SJSA1 (cell line): ENCODE data around the gene ZNF365. TPM values are rescaled to one million over a fixed set of nuclear protein-coding genes. Genes with fewer than 3 reads are reported as not detected.
"Not testable (repeated sequence)": the region's sequence is repeated elsewhere in the genome, so short reads cannot be mapped to it uniquely, and the experiment has no call there.

ENCODE experiments used
- DNase-seq, 2 experiments: peaks; one replicate each; pipeline ENCODE4 v3.0.0-alpha.2; 2015 to 2020; ENCODE audit warnings: low spot score in 2 of 2, low read depth in 1 of 2
- H3K27ac ChIP-seq: fragments of 250-450 bp; sonication (Bioruptor Pico); 2 replicates; pipeline ENCODE4 v1.5.1; 2020; ENCODE audit warnings: mild to moderate bottlenecking, moderate library complexity
- H3K27me3 ChIP-seq: fragments of 250-450 bp; sonication (Bioruptor Pico); replicated peaks from 2 replicates; pipeline ENCODE4 v1.5.1; 2020; ENCODE audit warnings: mild to moderate bottlenecking, moderate library complexity
- H3K36me3 ChIP-seq: fragments of 250-450 bp; sonication (Bioruptor Pico); 2 replicates; pipeline ENCODE4 v1.5.1; 2020; ENCODE audit warnings: mild to moderate bottlenecking
- H3K4me1 ChIP-seq: fragments of 250-450 bp; sonication (Bioruptor Pico); replicated peaks from 2 replicates; pipeline ENCODE4 v1.6.1; 2021; ENCODE audit warnings: mild to moderate bottlenecking
- H3K4me3 ChIP-seq: fragments of 250-450 bp; sonication (Bioruptor Pico); 2 replicates; pipeline ENCODE4 v1.5.1; 2020; ENCODE audit warnings: mild to moderate bottlenecking
- H3K9me3 ChIP-seq: fragments of 250-450 bp; sonication (Bioruptor Pico); replicated peaks from 2 replicates; pipeline ENCODE4 v1.5.1; 2020; ENCODE audit warnings: mild to moderate bottlenecking
- total RNA-seq: library from RNA; depleted of rRNA; stranded (reverse); fragments of >200 nt; shearing (Covaris generic); gene quantifications from 2 replicates; pipeline ENCODE4 v1.2.3, GENCODE V29; 2014

ZNF365 gene
- total RNA-seq, 1 experiment from 2014 or later, result 1.4 TPM

GRCh38 chr10:62382831-62383230 is 8.7 kb downstream of the ZNF365 start:
- Histone ChIP-seq H3K27ac (no peak overlapping the region), H3K4me3 (no peak overlapping the region), H3K36me3 (no peaks in the 10 kb centered on the region), H3K9me3 (no peaks in the 10 kb centered on the region), H3K27me3 (no peaks in the 10 kb centered on the region), H3K4me1 (peaks cover 47% of the 10 kb centered on the region)
- DNase-seq, result no peak

GRCh38 chr10:62384057-62384446 is 9.9 kb downstream of the ZNF365 start:
- Histone ChIP-seq H3K9me3 (no peaks in the 10 kb centered on the region), H3K4me1 (peaks cover 47% of the 10 kb centered on the region), H3K27ac (peak overlapping the region; percentile 81), H3K27me3 (no peaks in the 10 kb centered on the region), H3K4me3 (no peak overlapping the region), H3K36me3 (no peaks in the 10 kb centered on the region)
- DNase-seq, result peak; percentile 56 to 74

- no peak for DNase-seq
- H3K36me3 ChIP-seq, result no peaks in the 10 kb centered on the region
- no peaks in the 10 kb centered on the region for H3K9me3 ChIP-seq
- H3K27me3 ChIP-seq, result no peaks in the 10 kb centered on the region
- peak overlapping the region; percentile 81 for H3K27ac ChIP-seq
- peaks cover 44% of the 10 kb centered on the region for H3K4me1 ChIP-seq
- H3K4me3 ChIP-seq, result no peak overlapping the region
These were observed 10.4 kb downstream of the ZNF365 start for GRCh38 chr10:62384447-62385081.

- DNase-seq, result no peak
- Histone ChIP-seq H3K36me3 (no peaks in the 10 kb centered on the region), H3K9me3 (no peaks in the 10 kb centered on the region), H3K4me1 (peaks cover 29% of the 10 kb centered on the region), H3K27me3 (no peaks in the 10 kb centered on the region), H3K4me3 (no peak overlapping the region), H3K27ac (no peak overlapping the region)
These were observed 12.5 kb downstream of the ZNF365 start for GRCh38 chr10:62386356-62387320.

GRCh38 chr10:62388328-62388727 is 14.2 kb downstream of the ZNF365 start:
- Histone ChIP-seq H3K36me3 (no peaks in the 10 kb centered on the region), H3K27ac (no peak overlapping the region), H3K27me3 (no peaks in the 10 kb centered on the region), H3K9me3 (no peaks in the 10 kb centered on the region), H3K4me1 (peaks cover 26% of the 10 kb centered on the region), H3K4me3 (no peak overlapping the region)
- DNase-seq, result no peak

GRCh38 chr10:62390497-62391176 is 16.5 kb downstream of the ZNF365 start:
- no peak for DNase-seq
- no peak overlapping the region for H3K4me3 ChIP-seq
- H3K27me3 ChIP-seq, result no peaks in the 10 kb centered on the region
- no peaks in the 10 kb centered on the region for H3K36me3 ChIP-seq
- H3K27ac ChIP-seq, result no peak overlapping the region
- H3K4me1 ChIP-seq, result peaks cover 8% of the 10 kb centered on the region
- H3K9me3 ChIP-seq, result no peaks in the 10 kb centered on the region

- Histone ChIP-seq H3K4me3 (no peak overlapping the region), H3K27me3 (no peaks in the 10 kb centered on the region), H3K36me3 (no peaks in the 10 kb centered on the region), H3K4me1 (no peaks in the 10 kb centered on the region), H3K27ac (no peak overlapping the region), H3K9me3 (no peaks in the 10 kb centered on the region)
- no peak for DNase-seq
These were observed 19.1 kb downstream of the ZNF365 start for GRCh38 chr10:62393237-62393636.

- Histone ChIP-seq H3K36me3 (no peaks in the 10 kb centered on the region), H3K27me3 (no peaks in the 10 kb centered on the region), H3K9me3 (no peaks in the 10 kb centered on the region), H3K27ac (no peak overlapping the region), H3K4me1 (no peaks in the 10 kb centered on the region), H3K4me3 (no peak overlapping the region)
- no peak for DNase-seq
These were observed 20.4 kb downstream of the ZNF365 start for GRCh38 chr10:62394556-62395018.

- no peaks in the 10 kb centered on the region for H3K36me3 ChIP-seq
- H3K27me3 ChIP-seq, result no peaks in the 10 kb centered on the region
- no peak overlapping the region for H3K27ac ChIP-seq
- no peaks in the 10 kb centered on the region for H3K4me1 ChIP-seq
- H3K9me3 ChIP-seq, result no peaks in the 10 kb centered on the region
- H3K4me3 ChIP-seq, result no peak overlapping the region
- DNase-seq, result no peak
These were observed 21.7 kb downstream of the ZNF365 start for GRCh38 chr10:62395892-62396291.

GRCh38 chr10:62396864-62397263 is 22.7 kb downstream of the ZNF365 start:
- no peaks in the 10 kb centered on the region for H3K9me3 ChIP-seq
- no peak overlapping the region for H3K4me3 ChIP-seq
- H3K4me1 ChIP-seq, result no peaks in the 10 kb centered on the region
- no peak overlapping the region for H3K27ac ChIP-seq
- no peaks in the 10 kb centered on the region for H3K27me3 ChIP-seq
- no peak for DNase-seq
- no peaks in the 10 kb centered on the region for H3K36me3 ChIP-seq

GRCh38 chr10:62399211-62399610 is 25.0 kb downstream of the ZNF365 start:
- Histone ChIP-seq H3K27me3 (no peaks in the 10 kb centered on the region), H3K4me1 (no peaks in the 10 kb centered on the region), H3K9me3 (no peaks in the 10 kb centered on the region), H3K36me3 (no peaks in the 10 kb centered on the region), H3K27ac (no peak overlapping the region), H3K4me3 (no peak overlapping the region)
- DNase-seq, result no peak

GRCh38 chr10:62402508-62402907 is 28.3 kb downstream of the ZNF365 start:
- Histone ChIP-seq H3K27me3 (no peaks in the 10 kb centered on the region), H3K4me3 (no peak overlapping the region), H3K4me1 (no peaks in the 10 kb centered on the region), H3K27ac (no peak overlapping the region), H3K36me3 (no peaks in the 10 kb centered on the region), H3K9me3 (no peaks in the 10 kb centered on the region)
- DNase-seq, result no peak

GRCh38 chr10:62410528-62410927 is 36.4 kb downstream of the ZNF365 start:
- not testable (repeated sequence) for H3K9me3 ChIP-seq, H3K4me3 ChIP-seq, H3K4me1 ChIP-seq, DNase-seq, H3K36me3 ChIP-seq, H3K27ac ChIP-seq, H3K27me3 ChIP-seq

GRCh38 chr10:62410934-62411333 is 36.8 kb downstream of the ZNF365 start:
- DNase-seq, H3K36me3 ChIP-seq, H3K4me1 ChIP-seq, H3K4me3 ChIP-seq, H3K27ac ChIP-seq, H3K9me3 ChIP-seq, H3K27me3 ChIP-seq: not testable (repeated sequence)
